Astrocyte of the hippocampus (primary cell): ENCODE results near the gene NEDD4L.
A peak's percentile ranks its signal among the peaks of the same experiment; 100 is the strongest.

ENCODE experiments used
- DNase-seq: peaks from one replicate; pipeline ENCODE4 v3.0.0; 2011; ENCODE audit warnings: low read depth, low spot score

Gene NEDD4L

GRCh38 chr18:58341916-58342315, 297.9 kb downstream of the NEDD4L start:
- no peak for DNase-seq

GRCh38 chr18:58344080-58344670, 300.1 kb downstream of the NEDD4L start:
- DNase-seq = no peak

GRCh38 chr18:58344861-58345463, 300.9 kb downstream of the NEDD4L start:
- no peak for DNase-seq

DNA sequence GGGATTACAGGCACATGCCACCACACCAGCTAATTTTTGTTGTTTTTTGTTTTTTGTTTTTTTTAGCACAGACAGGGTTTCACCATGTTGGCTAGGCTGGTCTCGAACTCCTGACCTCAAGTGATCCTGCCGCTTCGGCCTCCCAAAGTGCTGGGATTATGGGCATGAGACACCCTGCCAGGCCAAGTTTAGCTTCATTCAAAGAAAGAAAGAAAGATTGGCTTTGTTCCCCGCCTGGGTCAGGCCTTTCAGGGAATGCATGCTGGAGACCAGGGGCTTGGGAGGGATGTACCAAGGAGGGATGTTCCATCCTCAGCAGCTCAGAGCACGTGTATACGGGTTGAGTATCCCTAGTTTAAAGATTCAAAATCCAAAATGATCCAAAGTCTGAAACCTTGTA, 301.8 kb downstream of the NEDD4L start:
- no peak for DNase-seq

- no peak for DNase-seq
Observed at GRCh38 chr18:58347135-58347534, 303.1 kb downstream of the NEDD4L start.

DNA sequence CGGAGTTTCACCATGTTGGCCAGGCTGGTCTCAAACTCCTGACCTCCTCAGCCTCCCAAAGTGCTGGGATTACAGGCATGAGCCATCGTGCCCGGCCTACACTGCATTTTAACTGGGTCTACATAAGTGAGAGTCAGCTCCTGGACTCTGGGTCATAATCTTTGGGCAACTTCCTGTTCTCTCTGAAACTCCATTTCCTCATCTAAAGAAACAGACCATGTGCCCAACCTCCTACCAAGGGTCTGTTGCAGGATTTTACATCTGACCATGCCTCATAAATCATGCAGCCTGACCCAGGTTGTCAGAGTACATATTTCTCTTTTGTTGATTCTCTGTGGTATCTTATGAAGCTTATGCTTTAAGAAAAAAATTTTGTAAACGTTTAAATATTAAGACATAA, 304.5 kb downstream of the NEDD4L start:
- no peak for DNase-seq

GRCh38 chr18:58348951-58349350, 304.9 kb downstream of the NEDD4L start:
- DNase-seq = no peak

DNA sequence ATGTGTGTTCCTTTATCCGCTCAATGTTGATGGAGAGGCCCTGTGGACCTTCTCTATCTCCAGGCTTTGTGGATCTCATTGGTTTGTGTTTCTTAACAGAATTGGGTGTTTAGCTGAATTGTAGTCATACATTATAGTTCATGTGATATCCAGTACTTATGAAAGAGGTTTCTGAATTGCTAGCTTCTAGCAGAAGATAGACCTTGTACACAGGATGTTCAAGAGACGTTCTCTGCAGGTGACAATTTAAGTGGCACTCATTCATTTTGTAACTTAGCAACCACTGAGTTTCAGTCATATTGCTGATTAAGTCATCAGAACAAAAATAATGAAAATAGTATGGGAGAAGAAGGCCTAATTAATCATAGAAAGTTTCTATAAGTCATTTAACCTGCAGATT, 305.6 kb downstream of the NEDD4L start:
- DNase-seq = no peak

DNA sequence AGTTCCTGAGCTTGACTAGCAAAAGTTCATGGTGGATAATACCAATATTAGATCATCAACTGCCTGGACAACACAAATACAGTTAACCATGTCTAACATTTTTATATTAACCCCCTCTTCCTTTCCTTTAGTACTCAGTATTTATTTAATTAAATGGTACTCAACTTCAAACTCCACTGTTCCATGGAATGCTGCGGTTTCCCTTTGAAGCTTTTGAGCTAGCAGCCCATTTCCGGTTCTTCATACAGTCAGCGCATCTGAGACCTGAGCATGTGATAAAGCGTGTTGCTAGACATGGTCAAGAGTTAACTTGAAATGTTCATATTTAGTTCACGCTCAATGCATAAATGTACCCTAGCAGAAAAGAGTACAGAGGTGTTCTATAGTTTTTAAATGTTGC, 306.5 kb downstream of the NEDD4L start:
- no peak for DNase-seq

DNA sequence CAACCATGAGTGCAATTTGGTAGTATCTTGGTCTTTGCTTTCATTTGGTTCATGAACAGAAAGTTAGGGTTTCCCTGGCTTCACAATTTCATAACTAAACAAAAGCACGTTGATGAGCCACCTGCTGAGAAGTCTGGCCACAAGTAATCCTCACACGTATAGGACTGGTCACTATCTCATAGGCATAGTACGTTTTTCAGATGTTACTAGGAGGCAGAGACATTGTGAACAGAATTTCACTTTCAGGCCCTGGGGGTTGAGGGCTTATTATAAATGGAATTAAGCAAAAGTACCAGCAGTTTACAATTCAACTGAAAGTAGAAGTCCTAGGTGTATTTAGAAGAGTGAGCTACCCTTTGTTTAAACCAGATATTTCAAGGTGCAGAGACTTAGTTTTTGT, 307.8 kb downstream of the NEDD4L start:
- DNase-seq = no peak

DNA sequence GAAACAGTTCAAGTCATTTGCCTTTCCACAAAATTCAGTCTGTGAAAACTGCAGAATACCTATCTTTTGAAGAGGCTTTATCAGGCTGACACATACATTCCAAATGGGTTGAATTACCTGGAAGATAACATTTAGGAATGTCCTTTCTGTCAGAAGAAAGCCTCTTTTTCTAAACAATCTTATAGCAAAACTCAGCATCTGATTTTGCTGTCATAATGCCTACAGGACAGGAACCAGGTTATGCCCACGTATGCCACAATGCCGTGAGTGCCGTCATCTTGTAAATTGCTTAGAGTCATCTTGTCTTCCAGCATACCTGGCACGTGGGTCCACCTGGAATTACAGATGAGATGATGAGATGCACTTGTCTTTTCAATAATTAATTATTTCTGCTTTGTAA, 309.6 kb downstream of the NEDD4L start:
- no peak for DNase-seq

GRCh38 chr18:58354051-58354450, 310.0 kb downstream of the NEDD4L start:
- DNase-seq = no peak

- no peak for DNase-seq
Observed at GRCh38 chr18:58354791-58355190, 310.8 kb downstream of the NEDD4L start.

GRCh38 chr18:58355243-58355642, 311.2 kb downstream of the NEDD4L start:
- DNase-seq = no peak

DNA sequence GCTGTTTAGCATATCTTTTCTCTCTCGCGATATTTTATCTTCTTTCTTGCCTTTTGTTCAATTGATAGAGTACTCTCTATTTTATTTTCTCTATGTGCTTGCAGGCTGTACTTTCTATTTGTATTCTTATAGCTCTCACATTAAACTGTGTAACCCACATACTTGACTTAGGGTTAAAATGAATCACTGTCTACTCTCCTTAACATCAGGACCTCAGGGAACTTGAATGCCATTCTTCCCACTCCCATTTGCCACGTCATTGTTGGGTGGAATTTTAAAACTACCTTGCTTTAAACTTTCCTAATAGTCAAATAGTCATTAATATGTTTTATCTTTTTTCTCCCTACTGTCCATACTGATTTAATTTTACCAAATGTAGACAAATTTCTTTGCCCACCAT, 315.2 kb downstream of the NEDD4L start:
- DNase-seq = peak; percentile 50

GRCh38 chr18:58359620-58360019, 315.6 kb downstream of the NEDD4L start:
- no peak for DNase-seq

- no peak for DNase-seq
Observed at GRCh38 chr18:58360324-58360723, 316.3 kb downstream of the NEDD4L start.

DNA sequence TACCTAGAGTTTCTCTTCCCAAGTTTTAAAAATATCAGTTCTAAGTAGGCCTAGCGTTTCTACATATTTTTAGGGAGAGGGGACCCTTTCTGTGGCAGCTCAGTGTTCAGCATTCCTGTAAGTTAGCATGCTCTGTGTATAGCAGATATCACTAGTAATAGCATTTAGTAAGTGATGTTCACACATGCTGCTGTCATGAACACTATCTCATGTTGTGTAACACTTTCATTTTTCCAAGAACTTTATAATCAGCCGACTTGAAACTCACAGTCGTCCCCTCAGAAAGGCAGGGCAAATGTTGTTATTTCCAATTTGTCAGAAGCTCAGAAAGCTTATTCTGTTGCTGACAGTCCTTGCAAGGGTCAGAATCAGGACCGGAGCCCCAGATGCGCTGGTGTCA, 317.2 kb downstream of the NEDD4L start:
- no peak for DNase-seq

GRCh38 chr18:58362027-58362575, 318.1 kb downstream of the NEDD4L start:
- DNase-seq = peak; percentile 85

GRCh38 chr18:58362829-58363271, 318.8 kb downstream of the NEDD4L start:
- no peak for DNase-seq

- peak; percentile 42 for DNase-seq
Observed at GRCh38 chr18:58363767-58364540, 319.9 kb downstream of the NEDD4L start.

DNA sequence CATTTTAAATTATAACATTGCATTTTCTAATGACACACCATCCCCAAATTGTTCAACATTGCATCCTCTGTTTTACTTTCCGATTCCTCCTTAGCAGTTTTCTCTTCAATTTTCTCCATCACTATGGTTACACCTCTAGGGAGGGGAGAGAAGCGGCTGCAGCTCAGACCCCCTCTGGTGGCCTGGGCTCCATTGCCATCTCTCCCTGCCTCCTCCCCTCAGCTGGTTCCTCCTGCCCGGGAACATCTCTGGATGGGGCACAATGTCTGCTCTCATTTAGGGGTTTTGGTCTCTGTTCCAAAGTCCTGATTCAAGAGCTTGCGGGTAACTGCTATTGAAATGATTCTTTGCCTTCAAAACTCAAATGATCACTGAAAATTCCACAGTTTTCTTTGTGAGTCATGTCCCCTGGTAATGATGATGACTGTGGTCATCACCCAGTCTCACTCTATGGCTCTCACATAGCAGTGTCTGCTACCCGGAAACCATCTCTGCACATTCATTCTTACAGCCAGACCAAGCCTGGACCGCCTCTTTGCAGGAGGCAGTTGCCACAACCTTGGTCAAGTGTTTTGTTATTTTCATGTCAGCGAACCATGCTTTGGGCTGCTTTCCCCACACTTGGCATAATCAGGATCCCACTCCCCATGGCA, 321.0 kb downstream of the NEDD4L start:
- peak; percentile 83 for DNase-seq
